Duodenal mucosa (tissue), 2 donors: ENCODE measurements around the gene PAQR7.
A peak's percentile ranks its signal among the peaks of the same experiment; 100 is the strongest.

Experiments used
- H3K27ac ChIP-seq: one replicate; pipeline ENCODE4 v1.7.0; 2013; ENCODE audit warnings: low read depth, low read length
- H3K27me3 ChIP-seq, 2 donors: one replicate each; pipeline ENCODE4 v1.7.0; 2013; ENCODE audit warnings: low read length in 2 of 2, control low read depth in 1 of 2; ENCODE audit not compliant: insufficient read depth in 2 of 2, control insufficient read depth in 1 of 2
- H3K36me3 ChIP-seq, 2 donors: one replicate each; pipeline ENCODE4 v1.7.0; 2013; ENCODE audit warnings: low read length in 2 of 2, control low read depth in 1 of 2; ENCODE audit not compliant: insufficient read depth in 2 of 2, control insufficient read depth in 1 of 2
- H3K4me1 ChIP-seq, 2 donors: one replicate each; pipeline ENCODE4 v1.7.0; 2013; ENCODE audit warnings: low read length in 2 of 2, control low read depth in 1 of 2; ENCODE audit not compliant: insufficient read depth in 2 of 2, control insufficient read depth in 1 of 2
- H3K4me3 ChIP-seq, 2 donors: one replicate each; pipeline ENCODE4 v1.7.0; 2013; ENCODE audit warnings: low read length in 2 of 2, low read depth in 1 of 2
- H3K9ac ChIP-seq, 2 donors: one replicate each; pipeline ENCODE4 v1.7.0; 2013; ENCODE audit warnings: low read length in 2 of 2, low read depth in 1 of 2
- H3K9me3 ChIP-seq, 2 donors: one replicate each; pipeline ENCODE4 v1.7.0; 2013; ENCODE audit warnings: low read length in 2 of 2, control low read depth in 1 of 2; ENCODE audit not compliant: control insufficient read depth in 1 of 2

The PAQR7 gene

DNA sequence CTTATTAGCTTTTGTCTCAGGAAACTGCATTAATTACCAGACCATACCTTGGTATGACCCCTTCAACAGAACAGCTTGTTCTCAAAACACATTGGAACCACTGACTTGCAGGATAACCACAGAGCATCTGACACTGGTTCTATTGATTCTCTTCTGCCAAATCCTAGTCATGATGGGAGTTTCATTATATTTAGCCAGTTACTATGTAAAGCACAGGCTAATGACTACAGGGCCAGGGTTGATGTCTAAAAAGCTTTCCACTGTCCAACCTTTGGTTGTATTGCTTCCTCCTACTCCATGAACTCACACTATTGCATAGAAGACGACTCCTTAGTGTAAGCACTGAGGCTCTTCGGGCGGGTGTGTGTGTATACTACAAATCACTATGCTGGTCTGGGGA is 27.0 kb upstream of the PAQR7 start:
- H3K9ac ChIP-seq: no peak overlapping the region
- peaks cover 11 to 12% of the 10 kb centered on the region in 2 donors for H3K4me1 ChIP-seq
- peaks cover 3 to 26% of the 10 kb centered on the region in 2 donors for H3K36me3 ChIP-seq
- no peaks in the 10 kb centered on the region for H3K9me3 ChIP-seq
- no peak overlapping the region for H3K4me3 ChIP-seq
- H3K27ac ChIP-seq: no peak overlapping the region
- H3K27me3 ChIP-seq: no peaks in the 10 kb centered on the region

DNA sequence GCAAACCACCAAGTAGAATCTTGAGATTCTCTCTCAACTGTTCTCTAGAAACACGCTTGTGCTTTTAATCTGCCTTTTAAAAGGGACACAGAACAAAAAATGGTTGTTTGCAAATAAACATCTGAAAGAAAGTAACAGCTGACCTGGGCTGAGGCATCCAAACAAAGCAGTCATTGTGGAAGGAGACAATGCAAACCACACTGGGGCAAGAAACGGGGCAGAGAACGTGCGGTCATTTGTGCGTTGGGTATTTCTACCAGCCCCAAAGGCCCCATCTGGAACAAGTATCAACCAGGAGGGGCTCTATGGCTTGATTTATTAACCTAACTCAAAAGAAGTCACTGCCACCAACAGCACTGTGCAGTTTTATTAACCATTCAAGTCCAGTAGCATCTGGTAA is 24.7 kb upstream of the PAQR7 start:
- Histone ChIP-seq H3K9me3 (no peaks in the 10 kb centered on the region), H3K27ac (no peak overlapping the region), H3K36me3 (peaks cover 3 to 26% of the 10 kb centered on the region in 2 donors), H3K9ac (no peak overlapping the region), H3K4me3 (no peak overlapping the region), H3K27me3 (no peaks in the 10 kb centered on the region), H3K4me1 (peaks cover 14 to 18% of the 10 kb centered on the region in 2 donors)

DNA sequence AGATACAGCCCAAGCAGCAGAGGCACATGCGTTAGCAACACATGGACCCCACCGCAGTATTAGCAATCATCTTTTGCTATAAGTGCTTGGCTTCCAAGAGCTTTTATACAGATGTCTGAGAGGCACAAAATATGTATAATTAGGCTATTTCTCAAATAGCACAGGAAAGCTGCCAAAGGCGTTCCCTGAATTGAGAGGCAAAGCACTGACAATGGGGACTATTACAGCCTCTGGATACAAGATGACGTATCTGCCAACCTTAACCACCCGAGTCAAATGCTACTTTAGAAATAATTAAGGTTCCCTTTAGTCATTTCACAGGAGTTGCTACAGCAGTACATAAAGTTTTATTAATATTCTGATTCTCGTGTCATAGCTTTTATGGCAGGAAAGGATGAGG is 24.3 kb upstream of the PAQR7 start:
- H3K9me3 ChIP-seq: no peaks in the 10 kb centered on the region
- H3K4me1 ChIP-seq: peaks cover 11 to 14% of the 10 kb centered on the region in 2 donors
- H3K4me3 ChIP-seq: no peak overlapping the region
- H3K36me3 ChIP-seq: peaks cover 3 to 26% of the 10 kb centered on the region in 2 donors
- no peak overlapping the region for H3K27ac ChIP-seq
- no peak overlapping the region for H3K9ac ChIP-seq
- H3K27me3 ChIP-seq: no peaks in the 10 kb centered on the region

DNA sequence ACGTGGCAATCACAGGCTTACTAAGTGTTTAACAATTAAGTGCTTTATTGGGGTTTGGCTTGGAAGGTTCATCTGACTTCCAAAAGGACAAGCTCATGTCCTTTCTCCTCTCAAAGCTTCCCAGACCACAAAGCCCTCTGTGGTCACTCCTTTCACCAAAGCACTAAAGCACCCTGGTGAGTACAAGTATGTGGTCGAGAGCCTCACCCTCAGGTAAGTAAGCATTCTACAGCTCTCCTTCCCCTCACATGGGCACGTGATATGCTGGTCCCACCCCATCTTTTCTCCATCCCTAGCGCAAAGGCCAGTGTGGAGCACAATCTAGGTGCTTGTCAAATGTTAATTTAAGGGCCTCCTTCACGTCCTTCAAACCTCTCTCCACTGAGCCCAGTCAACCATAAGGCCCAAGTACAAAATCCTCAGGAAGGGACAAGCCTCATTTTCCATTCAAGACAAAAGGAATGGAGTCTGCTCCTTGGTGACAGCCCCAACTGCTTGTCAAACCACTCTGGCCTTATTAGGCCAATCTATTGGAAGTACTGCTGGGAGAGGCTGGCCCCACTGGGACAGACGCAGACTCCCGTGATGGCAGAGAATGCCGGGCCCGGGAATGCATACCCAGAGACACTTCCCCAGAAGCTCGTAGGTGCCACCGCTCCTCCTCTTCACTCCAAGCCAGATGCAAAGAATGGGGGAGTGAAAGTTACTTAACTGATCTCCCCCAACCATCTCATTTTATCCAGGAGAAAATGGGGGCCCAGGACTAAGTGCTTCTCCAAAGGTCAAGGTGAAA is 22.9 kb upstream of the PAQR7 start:
- H3K36me3 ChIP-seq: peaks cover 3 to 26% of the 10 kb centered on the region in 2 donors
- no peaks in the 10 kb centered on the region for H3K9me3 ChIP-seq
- no peak overlapping the region for H3K9ac ChIP-seq
- H3K27ac ChIP-seq: no peak overlapping the region
- H3K4me1 ChIP-seq: peaks cover 6 to 7% of the 10 kb centered on the region in 2 donors
- H3K27me3 ChIP-seq: no peaks in the 10 kb centered on the region
- no peak overlapping the region for H3K4me3 ChIP-seq

DNA sequence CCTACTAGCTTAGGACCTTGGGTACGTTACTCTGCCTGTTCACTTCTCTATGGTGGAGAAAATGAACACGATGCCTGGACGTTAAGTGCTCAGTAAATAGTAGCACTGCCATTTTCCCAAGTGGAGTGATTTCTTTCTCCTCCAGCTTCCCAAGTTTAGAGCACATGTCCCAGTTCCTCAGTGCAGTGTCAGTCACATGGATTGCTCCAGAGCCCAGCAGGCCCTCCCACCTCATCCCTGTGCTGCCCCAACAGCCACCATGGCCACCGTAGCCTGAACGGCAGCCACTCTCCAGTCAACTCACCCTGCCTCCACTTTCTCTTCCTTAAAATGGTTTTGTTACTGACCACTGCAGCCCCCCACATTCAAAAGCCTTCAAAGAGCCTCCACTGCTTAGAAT is 22.2 kb upstream of the PAQR7 start:
- no peak overlapping the region for H3K27ac ChIP-seq
- H3K4me1 ChIP-seq: peaks cover 8 to 10% of the 10 kb centered on the region in 2 donors
- peaks cover 3 to 26% of the 10 kb centered on the region in 2 donors for H3K36me3 ChIP-seq

DNA sequence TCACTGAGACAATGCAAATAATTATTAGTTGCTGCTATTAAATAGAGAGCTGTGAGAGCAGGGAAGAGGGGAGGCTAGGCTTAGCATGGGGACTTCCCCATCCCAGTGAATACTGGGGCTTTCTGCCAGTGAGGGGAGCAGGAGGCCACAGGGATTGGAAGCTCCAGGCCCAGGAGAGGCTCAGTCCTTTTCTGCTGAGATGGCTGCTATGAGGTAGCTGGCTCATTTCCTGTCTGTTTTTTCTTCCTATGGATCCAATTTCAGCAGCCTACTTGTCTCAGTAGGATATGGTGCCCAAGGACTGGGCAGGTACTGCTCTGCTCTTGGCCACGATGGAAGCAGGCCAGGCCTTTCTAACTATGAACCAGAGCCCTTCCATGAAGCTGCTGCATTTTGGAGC is 20.8 kb upstream of the PAQR7 start:
- H3K27me3 ChIP-seq: no peaks in the 10 kb centered on the region
- H3K4me1 ChIP-seq: peaks cover 18 to 19% of the 10 kb centered on the region in 2 donors
- no peaks in the 10 kb centered on the region for H3K9me3 ChIP-seq
- peak overlapping the region in 1 of 2 donors; percentile 0 for H3K9ac ChIP-seq
- H3K27ac ChIP-seq: no peak overlapping the region
- H3K4me3 ChIP-seq: no peak overlapping the region
- H3K36me3 ChIP-seq: peaks cover 3 to 22% of the 10 kb centered on the region in 2 donors

More for the DNA sequence above, 22.2 kb upstream of the PAQR7 start:
- no peaks in the 10 kb centered on the region for H3K27me3 ChIP-seq
- H3K9me3 ChIP-seq: no peaks in the 10 kb centered on the region
- no peak overlapping the region for H3K4me3 ChIP-seq
- no peak overlapping the region for H3K9ac ChIP-seq

DNA sequence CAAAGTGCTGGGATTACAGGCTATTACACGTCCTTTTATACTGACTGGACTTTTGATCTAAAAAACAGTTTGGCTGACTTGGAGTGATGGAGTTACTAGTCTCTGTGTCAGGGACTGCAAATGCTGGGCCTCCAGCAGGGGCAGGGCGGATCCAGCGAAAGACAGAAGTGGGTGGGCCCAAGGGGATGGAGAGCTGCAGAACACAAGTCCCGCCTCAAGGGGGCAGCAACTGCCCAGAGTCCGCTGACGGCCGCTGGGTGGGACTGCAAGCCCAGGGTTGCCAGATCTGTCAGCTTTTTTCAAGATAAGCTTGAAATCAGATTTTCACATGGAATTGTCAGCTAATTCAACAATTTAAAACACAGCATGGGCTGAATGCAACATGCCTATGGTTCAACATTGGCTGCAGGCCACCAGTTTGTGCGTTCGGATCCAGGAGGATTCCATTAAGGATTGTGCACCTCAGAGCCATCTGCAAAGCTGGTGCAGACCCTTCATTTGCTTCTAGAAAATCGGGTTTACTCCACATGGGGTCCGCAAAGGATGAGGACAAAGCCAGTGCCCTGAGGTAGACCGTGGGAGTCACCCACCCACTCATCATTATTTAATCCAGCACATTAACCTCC is 20.0 kb upstream of the PAQR7 start:
- Histone ChIP-seq H3K27ac (no peak overlapping the region), H3K36me3 (peaks cover 3 to 16% of the 10 kb centered on the region in 2 donors), H3K4me1 (peaks cover 20 to 25% of the 10 kb centered on the region in 2 donors), H3K9me3 (no peaks in the 10 kb centered on the region), H3K4me3 (peak overlapping the region in 1 of 2 donors; percentile 2), H3K9ac (peak overlapping the region in 1 of 2 donors; percentile 0), H3K27me3 (no peaks in the 10 kb centered on the region)

DNA sequence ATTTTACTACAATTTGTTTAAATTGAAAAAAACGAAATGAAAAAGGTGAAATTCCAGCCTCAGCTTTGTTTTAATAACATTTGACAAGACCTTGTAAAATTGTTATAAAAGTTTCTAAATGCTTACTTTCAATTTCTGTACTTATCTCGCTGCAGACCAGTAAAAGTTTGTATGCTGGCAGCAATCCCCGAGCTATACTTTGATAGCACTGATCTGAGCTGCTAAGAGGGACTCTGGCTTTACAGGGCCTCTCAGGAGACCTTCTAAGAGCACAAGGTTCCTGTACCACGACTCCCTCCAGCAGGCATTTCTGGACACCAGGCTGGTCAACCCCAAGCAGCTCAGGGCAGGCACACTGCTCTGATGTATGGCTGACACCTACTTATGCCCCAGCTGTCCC is 17.6 kb upstream of the PAQR7 start:
- Histone ChIP-seq H3K9ac (peak overlapping the region in 1 of 2 donors; percentile 26), H3K27ac (no peak overlapping the region), H3K9me3 (no peaks in the 10 kb centered on the region), H3K4me1 (peaks cover 35 to 40% of the 10 kb centered on the region in 2 donors), H3K4me3 (no peak overlapping the region), H3K27me3 (no peaks in the 10 kb centered on the region), H3K36me3 (no peaks in the 10 kb centered on the region)

DNA sequence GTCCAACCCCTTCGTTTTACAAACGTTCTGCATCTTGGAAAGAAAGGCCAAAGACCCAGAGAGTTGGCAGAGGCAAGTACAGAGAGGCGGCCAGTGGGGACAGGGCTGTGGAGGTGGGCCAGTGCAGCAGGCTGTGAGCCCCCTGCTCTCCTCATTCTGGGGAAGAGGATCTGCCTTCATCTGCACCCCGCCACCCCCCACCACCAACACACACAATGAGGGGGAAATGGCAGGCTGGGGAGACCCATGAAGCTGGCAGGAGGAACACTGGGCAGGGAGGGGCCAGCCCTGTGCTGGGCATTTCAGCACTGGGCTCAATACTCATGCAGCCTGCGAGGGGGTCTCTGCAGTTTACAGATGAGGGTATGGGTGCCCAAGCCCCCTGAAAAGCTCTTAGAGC is 16.1 kb upstream of the PAQR7 start:
- Histone ChIP-seq H3K4me3 (peak overlapping the region in 1 of 2 donors; percentile 6), H3K4me1 (peaks cover 35 to 40% of the 10 kb centered on the region in 2 donors), H3K9ac (no peak overlapping the region), H3K27ac (peak overlapping the region; percentile 39), H3K27me3 (no peaks in the 10 kb centered on the region), H3K9me3 (no peaks in the 10 kb centered on the region), H3K36me3 (no peaks in the 10 kb centered on the region)

DNA sequence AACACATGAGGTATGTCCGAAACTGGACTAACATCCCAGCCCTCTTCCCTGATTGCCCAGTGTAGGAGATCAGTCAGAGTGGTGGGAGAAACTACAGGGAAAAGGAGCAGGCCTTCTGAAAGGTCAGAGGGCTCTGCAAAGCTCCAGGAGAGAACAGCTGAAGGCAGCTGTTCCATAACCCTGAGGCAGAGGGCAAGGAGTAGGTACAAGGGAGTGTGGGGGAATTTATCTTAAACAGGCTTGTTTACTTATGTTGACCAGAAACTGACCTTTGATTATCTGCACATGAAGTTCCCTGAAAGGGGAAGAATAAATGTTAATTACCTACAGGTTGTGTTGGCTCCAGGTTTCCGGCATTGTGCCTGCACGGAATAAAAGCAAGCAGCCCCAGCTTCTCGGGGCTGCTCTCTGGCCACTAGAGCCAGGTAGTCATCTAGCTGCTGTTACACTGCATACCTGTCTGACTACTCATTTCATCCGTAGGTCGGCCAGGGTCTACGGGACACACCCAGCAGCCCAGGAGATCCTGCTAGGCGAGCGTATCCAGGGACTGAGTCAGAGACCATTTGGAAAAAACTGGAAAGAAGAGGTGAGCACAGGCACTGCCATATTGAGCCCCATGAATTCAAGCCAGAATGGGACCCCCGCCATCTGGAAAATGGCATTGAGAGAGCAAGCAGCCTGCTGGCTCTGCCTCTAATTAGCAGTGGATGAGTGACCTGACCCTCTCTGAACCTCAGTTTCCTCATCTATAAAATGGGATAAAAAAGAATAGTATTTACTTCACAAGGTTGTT is 14.9 kb upstream of the PAQR7 start:
- Histone ChIP-seq H3K27me3 (no peaks in the 10 kb centered on the region), H3K27ac (peak overlapping the region; percentile 75), H3K9me3 (no peaks in the 10 kb centered on the region), H3K36me3 (no peaks in the 10 kb centered on the region), H3K4me1 (peaks cover 38 to 42% of the 10 kb centered on the region in 2 donors), H3K4me3 (peak overlapping the region; percentile 32 to 35), H3K9ac (peak overlapping the region; percentile 30 to 48)
